Embryonic facial prominence (tissue), 1 donor: ENCODE measurements around the gene ZFP36L2.

ENCODE experiments used
- DNase-seq: peaks from one replicate; pipeline ENCODE4 v3.0.0-alpha.2; 2016; ENCODE audit errors: extremely low spot score

Gene ZFP36L2, protein sequence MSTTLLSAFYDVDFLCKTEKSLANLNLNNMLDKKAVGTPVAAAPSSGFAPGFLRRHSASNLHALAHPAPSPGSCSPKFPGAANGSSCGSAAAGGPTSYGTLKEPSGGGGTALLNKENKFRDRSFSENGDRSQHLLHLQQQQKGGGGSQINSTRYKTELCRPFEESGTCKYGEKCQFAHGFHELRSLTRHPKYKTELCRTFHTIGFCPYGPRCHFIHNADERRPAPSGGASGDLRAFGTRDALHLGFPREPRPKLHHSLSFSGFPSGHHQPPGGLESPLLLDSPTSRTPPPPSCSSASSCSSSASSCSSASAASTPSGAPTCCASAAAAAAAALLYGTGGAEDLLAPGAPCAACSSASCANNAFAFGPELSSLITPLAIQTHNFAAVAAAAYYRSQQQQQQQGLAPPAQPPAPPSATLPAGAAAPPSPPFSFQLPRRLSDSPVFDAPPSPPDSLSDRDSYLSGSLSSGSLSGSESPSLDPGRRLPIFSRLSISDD

DNA sequence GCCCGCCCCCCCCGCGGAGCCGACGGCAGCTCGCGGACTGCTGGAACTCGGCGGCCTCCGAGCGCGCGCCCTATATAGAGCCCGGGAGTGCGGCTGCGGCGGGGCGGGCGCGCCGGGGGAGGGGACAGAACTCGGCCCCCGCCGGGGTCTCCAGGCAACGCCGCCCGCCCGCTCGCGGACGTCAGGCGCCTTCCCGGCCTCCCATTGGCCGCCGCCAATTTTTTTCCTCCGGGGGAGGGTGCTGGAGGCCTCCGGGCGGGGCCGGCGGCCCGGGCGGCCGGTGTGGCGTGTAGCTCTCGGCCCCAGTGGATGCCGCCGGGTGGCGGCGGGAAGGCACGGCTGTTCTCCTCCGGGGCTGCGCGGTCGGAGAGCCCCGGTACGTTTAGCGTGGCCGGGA lies at the start of gene ZFP36L2:
ZFP36L2 (minus strand) TSS at position 49 of the 397 bp plus-strand sequence. CDS start 291 bp downstream, outside the sequence.
- DNase-seq = peak; percentile 91

DNA sequence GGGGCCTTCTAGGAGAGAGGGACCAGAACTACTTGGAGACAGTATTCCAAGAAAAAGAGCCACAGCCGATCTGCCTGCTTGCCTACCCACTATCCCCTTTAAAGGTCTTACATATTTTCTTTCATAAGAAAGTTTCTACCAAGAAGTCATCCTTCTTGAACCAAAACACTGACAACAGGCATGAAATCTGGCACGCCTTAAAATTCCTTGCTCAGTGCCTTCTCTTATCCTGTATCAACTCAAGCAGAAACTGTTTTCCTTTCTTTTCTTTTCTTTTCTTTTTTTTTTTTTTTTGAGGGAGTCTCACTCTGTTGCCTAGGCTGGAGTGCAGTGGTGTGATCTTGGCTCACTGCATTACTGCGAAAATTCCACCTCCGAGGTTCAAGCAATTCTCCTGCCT lies 48.3 kb upstream of the ZFP36L2 start:
- DNase-seq = no peak

DNA sequence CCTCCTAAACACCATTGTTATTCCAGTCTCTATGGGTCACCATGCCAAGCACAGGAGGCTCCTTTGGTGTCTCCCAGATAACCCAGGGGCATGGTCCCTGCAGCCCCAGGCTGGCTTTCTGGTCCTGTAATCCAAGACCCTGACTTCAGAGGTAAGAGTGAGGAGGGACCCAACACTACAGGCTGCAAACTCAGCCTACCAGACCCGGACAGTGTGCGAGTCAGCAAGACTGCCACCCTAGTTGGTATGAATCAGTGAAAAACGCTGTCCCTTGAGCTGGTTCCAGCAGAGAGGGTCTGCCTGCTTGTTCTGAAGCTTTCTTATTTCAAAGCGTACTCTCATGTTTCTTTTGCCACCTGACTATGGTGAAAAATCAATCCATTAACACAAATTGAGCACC lies 47.6 kb upstream of the ZFP36L2 start:
- DNase-seq = no peak

DNA sequence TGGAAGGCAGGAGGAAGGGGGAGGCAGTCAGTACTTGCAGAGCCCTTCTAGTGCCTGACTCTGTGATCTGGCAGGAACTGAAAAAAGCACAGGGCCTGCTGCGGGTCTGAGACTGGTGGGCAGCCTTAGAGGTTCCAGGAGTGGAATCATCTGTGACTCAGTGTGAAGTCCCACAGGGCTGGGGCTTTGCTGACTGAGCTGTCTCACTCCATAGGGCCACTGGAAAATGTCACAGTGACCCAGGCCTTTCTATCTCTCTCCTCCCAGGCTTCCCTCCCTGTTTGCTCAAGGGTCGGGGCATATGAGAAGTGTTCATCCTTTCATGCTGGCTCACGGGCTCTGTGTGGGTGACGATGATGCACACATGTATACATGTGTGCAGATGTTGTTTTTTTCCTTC lies 47.1 kb upstream of the ZFP36L2 start:
- no peak for DNase-seq

DNA sequence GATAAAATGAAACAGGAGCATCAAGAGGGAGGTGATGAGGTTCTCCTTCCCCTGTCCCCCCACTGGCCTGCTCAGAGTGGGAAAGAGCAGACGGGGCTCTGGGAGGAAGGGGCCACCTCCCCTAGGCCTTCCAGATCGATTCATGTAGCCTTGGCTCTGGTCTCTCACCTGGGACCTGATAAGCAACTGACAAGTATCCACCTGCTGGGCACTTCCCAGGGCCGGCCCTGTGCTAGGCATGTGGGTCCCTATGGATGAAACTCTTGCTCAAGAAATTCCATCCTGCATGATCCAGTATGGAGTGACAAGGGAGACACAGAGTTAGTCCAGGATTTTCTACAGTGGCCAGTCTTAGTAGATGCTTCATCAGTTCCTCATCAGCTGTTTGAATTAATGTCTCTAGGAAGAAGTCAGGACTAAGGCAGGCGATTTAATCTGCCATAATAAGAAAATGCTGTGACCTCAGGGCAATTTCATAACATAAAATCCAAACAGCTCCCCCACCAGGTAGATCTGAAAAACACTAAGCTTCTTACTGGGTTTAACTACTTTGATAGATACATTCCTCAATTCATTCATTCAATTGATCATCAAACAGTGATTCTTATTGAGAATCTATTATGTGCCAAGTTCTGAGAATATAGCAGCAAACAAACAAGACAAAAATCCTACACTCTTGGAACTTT lies 44.7 kb upstream of the ZFP36L2 start:
- DNase-seq = no peak

DNA sequence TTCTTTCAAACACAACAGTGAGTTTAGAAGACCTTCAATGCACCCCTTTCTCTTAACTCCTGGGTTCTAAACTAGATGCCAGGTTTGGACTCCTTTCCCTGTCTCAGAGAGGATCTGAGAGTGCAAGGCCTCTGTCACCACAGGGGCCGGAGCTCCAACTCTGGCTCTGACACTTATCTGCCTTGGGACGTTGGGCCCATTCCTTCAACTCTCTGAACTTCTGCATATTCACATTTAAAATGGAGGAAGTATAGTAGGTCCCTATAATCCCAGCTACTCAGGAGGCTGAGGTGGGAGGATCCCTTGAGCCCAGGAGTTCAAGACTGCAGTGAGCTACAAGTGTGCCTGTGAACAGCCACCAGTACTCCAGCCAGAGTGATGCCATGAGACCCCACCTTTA lies 44.1 kb upstream of the ZFP36L2 start:
- DNase-seq = no peak

DNA sequence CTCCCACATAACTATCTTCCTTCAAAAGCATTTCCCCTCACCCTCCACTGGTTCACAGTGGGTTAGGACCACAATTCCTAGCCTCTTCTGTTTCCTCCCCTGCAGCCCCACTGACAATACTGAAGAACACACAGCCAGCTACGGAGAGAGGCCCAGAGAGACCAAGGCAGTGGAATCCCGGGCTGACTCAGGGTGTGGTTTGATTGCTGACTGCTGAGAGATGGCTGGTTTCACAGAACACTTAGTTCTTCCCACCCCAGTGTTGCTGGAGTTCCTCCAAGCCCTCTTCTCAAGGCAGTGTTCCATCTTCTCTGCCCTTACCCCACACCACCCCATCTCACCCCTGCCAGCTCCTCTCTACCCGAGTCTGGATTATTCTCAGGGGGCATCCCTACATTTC lies 43.3 kb upstream of the ZFP36L2 start:
- no peak for DNase-seq

DNA sequence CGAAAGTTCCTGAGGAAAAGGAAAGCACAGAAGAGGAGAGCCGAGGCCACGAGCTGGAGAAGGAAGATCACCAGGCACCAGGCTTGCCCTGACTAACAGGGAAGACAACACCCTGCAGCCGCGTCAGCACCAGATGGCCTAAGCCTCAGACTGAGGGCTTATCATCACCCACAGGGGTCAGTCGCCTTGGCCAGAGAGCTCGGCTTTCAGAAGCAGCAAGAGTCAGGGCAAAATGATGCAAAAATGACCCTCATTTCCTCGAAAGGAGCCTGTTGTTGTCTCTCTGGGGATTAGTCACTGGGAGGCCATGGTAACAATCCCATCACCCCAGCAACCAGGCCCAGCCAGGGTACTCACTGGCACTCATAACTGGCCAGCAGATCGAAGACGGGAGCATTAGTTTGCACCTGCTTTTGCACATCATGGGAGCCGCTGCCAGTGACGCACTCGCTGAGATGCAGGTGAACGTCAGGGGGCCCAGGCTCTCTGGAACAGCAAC lies 42.7 kb upstream of the ZFP36L2 start:
- no peak for DNase-seq

DNA sequence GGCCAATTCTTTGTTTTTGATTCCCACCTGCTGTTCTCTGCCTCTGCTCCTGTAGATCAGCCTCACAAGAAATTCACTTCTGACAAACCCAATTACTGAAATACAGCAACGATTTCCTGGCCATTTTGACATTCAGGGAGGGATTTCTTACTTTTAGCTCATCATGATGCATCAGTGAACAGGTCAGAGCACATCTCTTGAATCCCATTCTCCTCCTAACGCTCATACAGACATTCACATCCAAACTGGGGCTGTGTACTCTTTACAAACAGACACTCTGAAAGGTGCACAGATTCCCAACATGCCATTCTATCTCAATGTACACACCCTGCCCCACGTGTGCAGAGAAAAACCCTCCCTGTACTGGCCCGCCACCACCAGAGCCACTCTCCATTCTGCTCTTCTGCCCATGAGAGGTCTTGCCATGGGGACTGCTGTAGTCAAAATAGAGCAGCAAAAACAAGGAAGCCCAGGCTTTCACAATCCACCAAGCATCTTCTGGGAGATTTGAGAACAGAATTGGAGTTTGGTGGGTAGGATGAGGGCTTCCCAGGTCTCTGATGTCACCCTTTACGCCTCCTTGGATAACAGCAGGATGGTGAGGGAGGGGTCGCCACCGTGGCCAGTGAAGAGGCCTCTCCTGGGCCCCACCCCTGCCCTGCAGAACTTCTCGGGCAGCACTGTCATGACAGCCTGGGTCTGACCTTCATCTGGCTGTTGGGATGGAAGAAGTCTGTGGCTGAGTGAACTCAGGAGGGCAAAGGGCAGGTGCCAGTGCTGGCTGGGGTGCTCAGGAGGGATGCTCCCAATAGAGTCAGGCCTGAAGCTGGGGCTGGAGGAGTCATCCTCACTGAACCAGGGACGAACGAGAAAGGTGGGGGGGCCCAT lies 41.9 kb upstream of the ZFP36L2 start:
- DNase-seq = no peak

DNA sequence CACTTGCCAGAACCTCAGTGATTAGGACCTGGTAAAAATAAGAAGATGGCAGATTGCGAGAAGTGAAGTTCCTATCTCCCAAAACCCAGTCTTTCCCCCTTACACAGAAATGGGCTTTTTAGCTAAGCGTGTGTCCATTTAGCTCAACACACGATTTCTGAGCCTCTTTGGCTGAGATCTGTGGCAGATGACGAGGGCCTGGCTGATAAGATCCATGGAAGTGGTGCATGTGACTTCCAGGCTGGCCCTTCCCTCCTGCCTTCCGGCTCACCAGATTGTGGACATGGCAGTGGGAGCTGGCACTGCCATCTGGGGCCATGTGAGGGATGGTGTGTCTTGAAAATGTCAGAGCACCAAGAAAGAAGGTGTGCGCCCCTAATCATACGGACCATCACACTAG lies 41.0 kb upstream of the ZFP36L2 start:
- no peak for DNase-seq

DNA sequence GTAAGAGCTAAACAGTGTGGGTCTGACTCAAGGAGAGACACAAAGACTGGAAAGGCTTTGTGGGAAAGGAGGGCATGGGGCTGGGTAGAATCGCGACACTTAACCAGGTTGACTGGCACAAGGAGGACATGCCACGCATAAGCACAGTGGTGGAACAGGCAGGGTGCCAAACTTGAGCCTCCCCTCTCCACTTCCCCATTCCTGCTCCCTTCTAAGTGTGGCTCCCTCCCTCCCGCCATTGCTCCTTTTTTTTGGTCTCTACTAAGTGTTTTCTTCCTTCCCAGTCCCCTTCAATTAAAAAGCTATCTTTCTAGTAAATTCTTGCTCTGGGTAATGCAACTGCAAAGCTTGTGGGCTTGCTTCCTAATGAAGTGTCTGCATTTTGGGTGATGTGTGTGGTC lies 40.3 kb upstream of the ZFP36L2 start:
- DNase-seq = no peak

DNA sequence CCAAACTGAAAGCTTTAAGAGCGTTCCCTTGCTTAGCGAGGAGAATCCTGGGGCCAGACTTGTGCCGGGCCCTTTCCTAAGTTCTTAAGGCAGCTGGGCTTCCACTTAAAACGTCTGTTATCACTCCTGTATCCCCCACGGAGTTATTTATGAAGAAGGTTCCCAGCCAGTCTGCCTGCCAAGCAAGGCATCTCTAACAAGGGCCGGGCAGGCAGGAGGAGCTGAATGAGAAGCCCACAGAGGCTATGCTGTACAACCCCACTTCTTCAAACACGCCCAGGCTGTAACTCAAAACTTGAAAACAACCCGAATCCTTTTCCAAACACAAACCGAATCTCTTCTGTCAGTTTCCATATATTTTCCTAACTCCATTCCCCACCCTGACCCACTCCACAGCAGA lies 39.0 kb upstream of the ZFP36L2 start:
- peak; percentile 84 for DNase-seq

DNA sequence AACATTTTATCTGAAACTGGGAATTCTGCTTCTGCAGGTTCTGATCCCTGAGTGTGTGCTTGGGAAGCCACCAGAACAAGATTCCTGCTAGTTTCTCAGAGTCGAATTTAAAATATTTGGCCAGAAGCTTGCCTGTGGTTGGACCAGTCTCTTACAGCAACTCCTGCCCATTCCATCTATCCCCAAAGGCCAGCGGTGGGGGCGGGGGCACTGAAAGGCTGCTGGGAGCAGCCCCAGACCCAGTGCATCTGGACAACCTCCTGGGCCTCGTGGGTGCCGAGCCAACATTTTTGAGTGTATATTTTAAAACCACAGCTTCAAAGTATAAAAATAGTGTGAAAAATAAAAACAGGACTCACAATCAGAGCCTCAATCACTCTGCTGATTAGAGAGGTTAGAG lies 38.6 kb upstream of the ZFP36L2 start:
- DNase-seq = no peak

DNA sequence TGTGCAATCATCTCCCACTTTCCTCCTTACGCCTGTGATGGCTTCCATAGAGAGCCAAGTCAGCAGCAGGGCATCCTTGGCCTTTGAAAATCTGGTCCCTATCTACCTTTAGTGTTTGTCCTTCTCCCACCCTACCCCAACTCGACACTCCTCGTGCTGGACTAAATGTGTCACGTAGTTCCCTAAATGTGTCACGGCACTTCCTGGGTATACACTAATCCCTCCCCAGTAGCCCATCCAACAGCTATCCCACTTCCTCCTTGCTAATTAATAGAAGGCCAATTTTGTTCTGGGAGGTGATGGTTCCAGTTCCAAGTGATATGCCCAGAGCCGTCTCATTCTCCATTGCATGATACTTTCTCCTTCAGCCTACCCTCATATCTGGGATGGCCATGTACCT lies 36.5 kb upstream of the ZFP36L2 start:
- no peak for DNase-seq

DNA sequence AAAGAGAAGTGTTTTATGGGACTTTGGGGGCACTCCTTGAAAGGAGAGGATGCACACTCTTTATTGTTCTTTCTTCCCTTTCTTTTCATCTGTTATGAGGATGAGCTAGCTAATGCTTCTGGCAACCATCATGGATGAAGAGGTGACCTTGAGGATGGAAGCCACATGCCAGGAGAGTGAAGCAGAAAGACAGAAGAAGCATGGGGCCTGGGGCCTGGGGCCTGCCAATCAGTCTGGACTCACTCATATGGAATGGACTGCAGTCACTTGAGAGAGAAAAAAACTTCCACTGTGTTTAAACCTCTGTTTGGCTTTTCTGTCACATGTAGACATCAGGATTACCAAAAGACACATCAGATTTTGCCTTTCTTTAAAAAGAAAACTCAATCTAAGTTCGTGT lies 35.8 kb upstream of the ZFP36L2 start:
- DNase-seq = no peak

DNA sequence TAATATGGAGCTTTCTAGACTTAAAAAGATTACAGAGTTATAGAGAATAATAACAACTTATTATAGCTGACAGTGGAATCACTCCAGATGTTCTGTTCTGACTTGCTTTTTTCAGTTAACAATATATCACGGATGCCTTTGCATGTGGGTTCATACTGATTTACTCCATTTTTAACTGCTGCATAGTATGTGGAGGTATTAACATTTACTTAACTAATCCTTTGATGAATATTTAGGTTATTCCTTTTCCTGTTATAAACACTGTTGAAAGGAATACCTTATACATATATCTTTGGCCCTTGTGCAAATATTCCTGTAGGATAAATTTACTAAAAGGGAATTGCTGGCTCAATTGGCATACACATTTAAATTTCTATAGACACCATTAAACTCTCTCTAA lies 33.1 kb upstream of the ZFP36L2 start:
- DNase-seq = no peak

DNA sequence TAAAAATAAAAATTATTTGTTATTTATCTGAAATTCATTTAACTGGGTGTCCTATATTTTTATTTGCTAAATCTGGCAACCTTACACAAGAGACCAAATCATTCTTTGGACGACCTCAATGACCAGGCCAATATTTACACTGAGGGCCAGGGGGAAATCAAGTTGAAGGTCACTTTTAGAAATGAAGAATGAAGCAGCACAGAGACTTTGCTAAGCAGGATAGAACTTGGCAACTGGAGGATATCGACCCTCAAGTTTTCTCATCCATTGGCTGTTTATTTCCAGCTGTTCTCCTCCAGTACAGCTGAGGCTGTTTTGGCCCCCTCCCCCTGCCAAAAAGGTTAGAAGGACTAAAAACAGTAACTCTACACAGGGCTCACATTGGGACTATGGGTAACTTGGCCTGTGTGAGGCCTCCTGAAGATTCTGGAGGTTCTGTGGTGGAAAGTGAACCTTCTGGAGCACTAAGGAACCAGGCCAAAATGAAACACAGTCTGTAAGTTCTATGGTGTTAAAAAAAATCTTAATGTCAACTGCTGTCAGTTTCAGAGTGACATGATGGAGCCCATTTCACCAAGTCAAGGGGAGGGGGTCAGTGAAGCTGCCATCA lies 32.2 kb upstream of the ZFP36L2 start:
- no peak for DNase-seq

DNA sequence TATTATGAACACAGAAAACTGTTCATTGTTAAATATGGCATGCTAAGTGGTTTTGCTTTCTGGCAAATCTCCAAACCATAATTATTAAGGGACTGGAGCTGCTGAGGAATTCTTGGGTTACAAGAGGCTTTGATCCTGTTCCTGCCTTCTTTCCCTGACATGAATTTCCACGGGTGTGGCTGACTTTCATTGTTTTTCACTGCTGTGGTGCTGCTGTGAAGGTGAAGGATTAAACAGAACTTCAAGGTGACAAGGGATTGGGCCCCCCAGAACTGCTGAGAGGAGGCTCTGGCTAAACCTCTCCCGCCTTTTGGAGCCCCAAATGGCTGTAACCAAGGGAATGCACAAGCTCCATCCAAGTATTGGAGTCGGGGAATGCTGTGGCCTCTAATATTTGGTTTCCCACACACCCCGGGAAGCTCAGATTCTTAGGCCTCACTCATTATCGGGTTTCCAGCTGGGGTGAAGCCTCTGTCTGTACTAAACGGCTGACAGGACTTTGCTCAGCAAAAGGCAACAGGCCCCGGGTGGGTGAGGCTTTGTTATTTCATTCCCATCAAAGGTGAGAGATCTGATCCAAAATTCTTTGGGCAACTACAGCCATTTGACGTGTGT lies 29.0 kb upstream of the ZFP36L2 start:
- DNase-seq = peak; percentile 74

DNA sequence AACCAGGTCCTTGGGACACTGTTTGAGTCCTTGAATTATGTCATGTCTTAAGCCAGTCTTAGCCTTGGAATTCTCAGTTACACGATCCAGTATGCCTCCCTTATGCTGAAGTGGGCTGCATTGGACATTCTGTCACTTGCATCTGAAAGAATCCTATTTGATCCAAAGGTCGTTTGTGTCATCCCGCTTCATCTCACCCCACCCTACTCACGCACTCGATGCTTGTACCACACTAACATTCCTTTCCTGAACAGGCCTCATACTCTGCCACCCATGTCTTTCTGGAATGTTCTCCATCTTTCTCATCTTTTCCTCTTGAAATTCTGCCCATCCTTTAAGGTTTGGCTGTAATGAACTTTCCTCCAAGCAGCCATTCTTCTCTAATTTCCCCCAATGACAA lies 27.9 kb upstream of the ZFP36L2 start:
- no peak for DNase-seq

DNA sequence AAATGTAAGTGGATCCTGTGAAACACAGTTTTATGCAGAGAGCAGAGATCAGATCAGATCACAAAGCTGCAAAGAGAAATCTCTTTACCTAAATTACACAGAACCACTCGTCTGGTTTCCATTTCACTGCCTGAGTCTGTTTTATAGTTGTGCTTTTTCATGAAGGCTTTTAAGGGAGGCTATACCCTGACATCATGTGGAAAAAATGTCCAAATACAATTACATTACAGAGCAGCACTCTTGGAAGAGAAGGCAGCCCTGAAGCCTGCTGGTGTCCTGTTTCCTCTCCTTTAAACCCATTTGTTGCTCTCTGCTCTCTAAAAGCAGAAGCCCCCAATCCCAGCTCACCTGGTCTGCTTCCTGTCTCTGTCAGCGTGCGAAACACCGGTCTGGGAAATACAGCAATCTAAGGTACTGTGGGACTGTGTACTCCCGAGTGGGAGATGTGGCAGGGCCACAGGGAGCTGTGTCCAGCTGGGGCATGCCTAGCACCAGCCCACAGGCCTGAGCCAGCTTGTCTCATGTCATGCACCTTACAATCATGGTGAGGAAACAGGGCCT lies 24.8 kb upstream of the ZFP36L2 start:
- DNase-seq = peak; percentile 90

DNA sequence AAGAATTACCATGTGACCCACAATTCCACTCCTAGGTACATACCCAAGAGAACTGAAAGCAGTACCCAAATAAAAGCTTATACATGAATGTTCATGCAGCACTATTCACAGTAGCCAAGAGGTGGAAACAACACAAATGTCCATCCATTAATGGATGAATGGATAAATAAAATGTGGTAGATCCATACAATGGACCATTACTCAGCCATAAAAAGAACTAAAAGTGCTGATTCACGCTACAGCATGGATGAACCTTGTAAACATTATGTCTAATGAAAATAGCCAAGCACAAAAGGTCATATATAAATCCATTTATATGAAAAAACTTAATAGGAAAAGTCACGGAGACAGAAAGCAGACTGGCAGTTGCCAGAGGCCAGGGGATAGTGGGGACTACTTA lies 23.6 kb upstream of the ZFP36L2 start:
- DNase-seq = no peak
